GM06990 (cell line): ENCODE results near the gene C9orf152.
A peak's percentile ranks its signal among the peaks of the same experiment; 100 is the strongest.
"Not testable (repeated sequence)": the region's sequence is repeated elsewhere in the genome, so short reads cannot be mapped to it uniquely, and the experiment has no call there.

Source experiments
- DNase-seq: peaks from one replicate; pipeline ENCODE4 v3.0.0-alpha.2; 2011; ENCODE audit not compliant: insufficient read length; ENCODE audit errors: extremely low read depth
- H3K27me3 ChIP-seq: replicated peaks from 2 replicates; pipeline ENCODE4 v1.6.0; 2011; ENCODE audit warnings: low read length; ENCODE audit not compliant: control insufficient read depth, insufficient read depth
- H3K36me3 ChIP-seq: 2 replicates; pipeline ENCODE4 v1.5.1; 2011; ENCODE audit warnings: low read length; ENCODE audit not compliant: control insufficient read depth, insufficient read depth
- H3K4me3 ChIP-seq: replicated peaks from 2 replicates; pipeline ENCODE4 v1.5.1; 2011; ENCODE audit warnings: low read depth, mild to moderate bottlenecking, control low read depth, low read length
- CTCF ChIP-seq: IDR thresholded peaks from 2 replicates; pipeline ENCODE4 v1.5.1; 2011; ENCODE audit warnings: low read length, control low read depth, mild to moderate bottlenecking, inconsistent platforms; ENCODE audit not compliant: insufficient read depth, poor library complexity, severe bottlenecking

C9orf152 gene

GRCh38 chr9:110255034-110255462 lies 47.1 kb upstream of the C9orf152 start:
- peak; percentile 25 for DNase-seq
- Histone ChIP-seq H3K36me3 (no peaks in the 10 kb centered on the region), H3K4me3 (peak overlapping the region; percentile 92), H3K27me3 (no peaks in the 10 kb centered on the region)
- TF ChIP-seq CTCF = no peak

GRCh38 chr9:110254500-110254899 lies 46.5 kb upstream of the C9orf152 start:
- H3K36me3 ChIP-seq = peaks cover 5% of the 10 kb centered on the region
- TF ChIP-seq CTCF = no peak
- no peak for DNase-seq
- H3K4me3 ChIP-seq = peak overlapping the region; percentile 92
- H3K27me3 ChIP-seq = no peaks in the 10 kb centered on the region

- Histone ChIP-seq H3K27me3 (no peaks in the 10 kb centered on the region), H3K36me3 (peaks cover 9% of the 10 kb centered on the region), H3K4me3 (no peak overlapping the region)
- no peak for DNase-seq
- TF ChIP-seq CTCF = no peak
Measured at GRCh38 chr9:110252509-110253139, 44.7 kb upstream of the C9orf152 start.

GRCh38 chr9:110251770-110252169 lies 43.8 kb upstream of the C9orf152 start:
- H3K27me3 ChIP-seq, DNase-seq, H3K4me3 ChIP-seq, H3K36me3 ChIP-seq: not testable (repeated sequence)

- no peak for TF ChIP-seq CTCF
- Histone ChIP-seq H3K36me3 (peaks cover 9% of the 10 kb centered on the region), H3K27me3 (no peaks in the 10 kb centered on the region), H3K4me3 (no peak overlapping the region)
- no peak for DNase-seq
Measured at GRCh38 chr9:110251212-110251611, 43.3 kb upstream of the C9orf152 start.

GRCh38 chr9:110249603-110250002 lies 41.6 kb upstream of the C9orf152 start:
- no peak for DNase-seq
- H3K27me3 ChIP-seq = no peaks in the 10 kb centered on the region
- TF ChIP-seq CTCF = no peak
- peaks cover 10% of the 10 kb centered on the region for H3K36me3 ChIP-seq
- H3K4me3 ChIP-seq = no peak overlapping the region
